IMR-90 (cell line): ENCODE measurements around the gene TSHZ3. TPM values are rescaled to one million over a fixed set of nuclear protein-coding genes. Genes with fewer than 3 reads are reported as not detected.

Experiments used
- ATAC-seq: fragments of 200-7000 bp; cut with Tn5 transposase; 2 replicates; pipeline ENCODE4 v1.9.1; 2020; ENCODE audit warnings: low read depth, mild to moderate bottlenecking, moderate library complexity
- BruUV-seq: library from RNA; stranded (reverse); fragments of 400-500 nt; replicated peaks from 2 replicates; lab custom pipeline; 2021; lab: Mats Ljungman, UMichigan
- CTCF ChIA-PET: fragments of 300-600 bp; formaldehyde crosslinking; extraction: SDS; loops from one replicate; lab custom pipeline; 2021; ENCODE audit warnings: antibody characterized with exemption; lab: Yijun Ruan, JAX
- POLR2A ChIA-PET: fragments of 300-600 bp; sonication (Branson Sonifier 250); formaldehyde crosslinking; loops from one replicate; lab custom pipeline; 2022; ENCODE audit warnings: antibody characterized with exemption; ENCODE audit not compliant: unreplicated experiment; lab: Charles Lee
- DNase-seq: peaks from one replicate; pipeline ENCODE4 v3.0.0; 2013
- H2AFZ ChIP-seq: replicated peaks from 2 replicates; pipeline ENCODE3; 2013; ENCODE audit warnings: low read length, mild to moderate bottlenecking; ENCODE audit not compliant: poor library complexity
- H2AK5ac ChIP-seq: 2 replicates; pipeline ENCODE4 v1.6.1; 2013; ENCODE audit warnings: low read depth, low read length, inconsistent platforms
- H2AK9ac ChIP-seq: replicated peaks from 2 replicates; pipeline ENCODE3; 2013; ENCODE audit warnings: mild to moderate bottlenecking, low read depth, low read length, moderate library complexity; ENCODE audit not compliant: poor library complexity
- H2BK120ac ChIP-seq: 2 replicates; pipeline ENCODE4 v1.6.1; 2013; ENCODE audit warnings: low read depth, low read length, inconsistent platforms
- H2BK15ac ChIP-seq: 3 replicates; pipeline ENCODE4 v1.6.1; 2013; ENCODE audit warnings: low read depth, low read length, inconsistent platforms
- H2BK20ac ChIP-seq: 2 replicates; pipeline ENCODE4 v1.6.1; 2013; ENCODE audit warnings: low read depth, mild to moderate bottlenecking, inconsistent platforms, low read length, moderate library complexity
- H2BK5ac ChIP-seq: 2 replicates; pipeline ENCODE4 v1.6.1; 2013; ENCODE audit warnings: mild to moderate bottlenecking, low read depth, low read length, inconsistent platforms; ENCODE audit not compliant: poor library complexity, severe bottlenecking
- H3K14ac ChIP-seq: replicated peaks from 2 replicates; pipeline ENCODE4 v1.6.1; 2013; ENCODE audit warnings: low read depth, low read length, inconsistent platforms
- H3K18ac ChIP-seq: 2 replicates; pipeline ENCODE4 v1.6.1; 2013; ENCODE audit warnings: low read depth, low read length, control low read depth
- H3K23ac ChIP-seq: 2 replicates; pipeline ENCODE4 v1.6.1; 2013; ENCODE audit warnings: low read depth, low read length, inconsistent platforms
- H3K27ac ChIP-seq: 2 replicates; pipeline ENCODE4 v1.5.1; 2013; ENCODE audit warnings: mild to moderate bottlenecking, control low read depth, low read length; ENCODE audit not compliant: insufficient read depth
- H3K27me3 ChIP-seq: 2 replicates; pipeline ENCODE4 v1.6.1; 2013; ENCODE audit warnings: low read length; ENCODE audit not compliant: control insufficient read depth, insufficient read depth
- H3K36me3 ChIP-seq: 2 replicates; pipeline ENCODE4 v1.6.1; 2013; ENCODE audit warnings: low read length, mixed read lengths; ENCODE audit not compliant: control insufficient read depth, insufficient read depth
- H3K4ac ChIP-seq: 2 replicates; pipeline ENCODE4 v1.6.1; 2013; ENCODE audit warnings: low read depth, low read length, inconsistent platforms
- H3K4me1 ChIP-seq: 2 replicates; pipeline ENCODE4 v1.6.1; 2013; ENCODE audit warnings: low read length, mixed read lengths; ENCODE audit not compliant: control insufficient read depth, insufficient read depth
- H3K4me2 ChIP-seq: 2 replicates; pipeline ENCODE4 v1.6.1; 2013; ENCODE audit warnings: low read depth, mild to moderate bottlenecking, control low read depth, low read length, moderate library complexity
- H3K4me3 ChIP-seq: 2 replicates; pipeline ENCODE4 v1.5.1; 2013; ENCODE audit warnings: low read depth, mild to moderate bottlenecking, control low read depth, low read length, moderate library complexity; ENCODE audit not compliant: insufficient read depth
- H3K56ac ChIP-seq: 2 replicates; pipeline ENCODE4 v1.6.1; 2013; ENCODE audit warnings: low read length, inconsistent platforms; ENCODE audit not compliant: insufficient read depth; ENCODE audit errors: extremely low read depth
- H3K79me1 ChIP-seq, 2 experiments: 2 replicates each; pipeline ENCODE4 v1.6.1; 2013; ENCODE audit warnings: low read length in 2 of 2, inconsistent platforms in 1 of 2, low read depth in 1 of 2
- H3K9ac ChIP-seq: 2 replicates; pipeline ENCODE4 v1.6.1; 2013; ENCODE audit warnings: low read depth, low read length, control low read depth
- H3K9me1 ChIP-seq: 2 replicates; pipeline ENCODE4 v1.6.1; 2013; ENCODE audit warnings: low read length, inconsistent platforms; ENCODE audit not compliant: insufficient read depth
- H3K9me3 ChIP-seq: 2 replicates; pipeline ENCODE4 v1.6.1; 2013; ENCODE audit warnings: low read length; ENCODE audit not compliant: control insufficient read depth, insufficient read depth
- H4K20me1 ChIP-seq: 2 replicates; pipeline ENCODE4 v1.6.1; 2013; ENCODE audit warnings: low read length, inconsistent platforms; ENCODE audit not compliant: insufficient read depth
- H4K5ac ChIP-seq: 2 replicates; pipeline ENCODE4 v1.6.1; 2013; ENCODE audit warnings: mild to moderate bottlenecking, low read depth, low read length, control low read depth
- H4K8ac ChIP-seq, 2 experiments: 2 replicates each; pipeline ENCODE4 v1.6.1; 2013; ENCODE audit warnings: low read depth in 2 of 2, low read length in 2 of 2, control low read depth in 1 of 2, inconsistent platforms in 1 of 2
- H4K91ac ChIP-seq: 2 replicates; pipeline ENCODE4 v1.6.1; 2013; ENCODE audit warnings: low read depth, low read length, inconsistent platforms; ENCODE audit not compliant: insufficient read depth
- BHLHE40 ChIP-seq: fragments of 150-350 bp; IDR thresholded peaks from 2 replicates; pipeline ENCODE4 v1.6.1; 2016; ENCODE audit warnings: mild to moderate bottlenecking, low read depth, low read length
- CEBPB ChIP-seq: IDR thresholded peaks from 2 replicates; pipeline ENCODE4 v1.6.1; 2012; ENCODE audit warnings: low read depth, low read length, improper control_type of control experiment
- CHD1 ChIP-seq: IDR thresholded peaks from 2 replicates; pipeline ENCODE4 v1.6.1; 2012; ENCODE audit warnings: low read depth, low read length, improper control_type of control experiment
- CTCF ChIP-seq: conservative IDR thresholded peaks from 2 replicates; pipeline ENCODE4 v1.5.1; 2012; ENCODE audit warnings: mild to moderate bottlenecking, low read depth, low read length, improper control_type of control experiment
- FOS ChIP-seq: fragments of 150-350 bp; IDR thresholded peaks from 2 replicates; pipeline ENCODE4 v1.6.1; 2016; ENCODE audit warnings: low read depth, low read length
- MAFK ChIP-seq: IDR thresholded peaks from 2 replicates; pipeline ENCODE4 v1.6.1; 2012; ENCODE audit warnings: low read depth, low read length, improper control_type of control experiment
- MAZ ChIP-seq: IDR thresholded peaks from 2 replicates; pipeline ENCODE4 v1.6.1; 2012; ENCODE audit warnings: low read depth, mild to moderate bottlenecking, low read length, improper control_type of control experiment, moderate library complexity, borderline replicate concordance
- MXI1 ChIP-seq: IDR thresholded peaks from 2 replicates; pipeline ENCODE4 v1.6.1; 2012; ENCODE audit warnings: low read depth, mild to moderate bottlenecking, low read length, moderate library complexity, borderline replicate concordance
- NFE2L2 ChIP-seq: fragments of 150-350 bp; IDR thresholded peaks from 2 replicates; pipeline ENCODE4 v1.6.1; 2016; ENCODE audit warnings: low read depth, mild to moderate bottlenecking, low read length
- POLR2A ChIP-seq: IDR thresholded peaks from 2 replicates; pipeline ENCODE4 v1.6.1; 2012; ENCODE audit warnings: mild to moderate bottlenecking, low read depth, low read length
- RAD21 ChIP-seq: IDR thresholded peaks from 2 replicates; pipeline ENCODE4 v1.6.1; 2012; ENCODE audit warnings: low read length, improper control_type of control experiment
- RCOR1 ChIP-seq: IDR thresholded peaks from 2 replicates; pipeline ENCODE4 v1.6.1; 2012; ENCODE audit warnings: mild to moderate bottlenecking, low read length, improper control_type of control experiment; ENCODE audit not compliant: insufficient replicate concordance
- RFX5 ChIP-seq: IDR thresholded peaks from 2 replicates; pipeline ENCODE4 v1.8.0; 2012; ENCODE audit warnings: low read depth, mild to moderate bottlenecking, low read length, moderate library complexity
- SMC3 ChIP-seq: fragments of 150-350 bp; IDR thresholded peaks from 2 replicates; pipeline ENCODE4 v1.6.1; 2016; ENCODE audit warnings: low read depth, mild to moderate bottlenecking, antibody characterized with exemption, low read length, moderate library complexity
- WGBS, 2 experiments: methylation state at CpG; one replicate each; pipeline versions ENCODE4 v1.1.5 to v1.1.7; 2013; ENCODE audit warnings: missing lambda C conversion rate in 2 of 2; ENCODE audit not compliant: insufficient read length in 1 of 2; ENCODE audit errors: extremely low coverage in 2 of 2; 5-methylcytosine and 5-hydroxymethylcytosine counted together
- dilution Hi-C: fragments of 300-500 bp; cut with HindIII; formaldehyde crosslinking; loops from one replicate; pipeline ENCODE4 v1.14.3; 2018; ENCODE audit warnings: low sequenced_read_pairs; ENCODE audit not compliant: unreplicated experiment
- in situ Hi-C: fragments of 300-500 bp; cut with MboI; formaldehyde crosslinking; loops from 3 replicates; pipeline ENCODE4 v1.14.3; 2019; ENCODE audit warnings: low sequenced_read_pairs, inconsistent platforms, mixed read lengths
- intact Hi-C: fragments of 100-400 bp; cut with micrococcal nuclease; formaldehyde crosslinking; loops from 2 replicates; pipeline ENCODE4 v1.10.0; 2022
- polyA plus RNA-seq, 3 experiments: library from polyadenylated mRNA; depleted of rRNA; stranded (reverse); fragments of >200 nt; gene quantifications; 2 replicates each; pipeline ENCODE4 v1.2.3, GENCODE V29; 2012; ENCODE audit warnings: low replicate concordance in 1 of 3
- total RNA-seq: library from RNA; depleted of rRNA; stranded (reverse); fragments of >200 nt; gene quantifications from 2 replicates; pipeline ENCODE4 v1.2.3, GENCODE V29; 2012
- TF ChIP-seq, protein P1 (sequence below): fragments of 150-350 bp; IDR thresholded peaks from 2 replicates; pipeline ENCODE4 v1.6.1; 2017; ENCODE audit warnings: mild to moderate bottlenecking, antibody characterized with exemption, low read length, low read depth
- TF ChIP-seq, protein P2 (sequence below): fragments of 150-350 bp; IDR thresholded peaks from 2 replicates; pipeline ENCODE4 v1.6.1; 2016; ENCODE audit warnings: low read depth, mild to moderate bottlenecking, low read length, moderate library complexity, borderline replicate concordance

Gene TSHZ3
- total and polyA plus RNA-seq, 2 of the 4 experiments (the other 2 are of a cell fraction) = 8.1 to 13.0 TPM

DNA sequence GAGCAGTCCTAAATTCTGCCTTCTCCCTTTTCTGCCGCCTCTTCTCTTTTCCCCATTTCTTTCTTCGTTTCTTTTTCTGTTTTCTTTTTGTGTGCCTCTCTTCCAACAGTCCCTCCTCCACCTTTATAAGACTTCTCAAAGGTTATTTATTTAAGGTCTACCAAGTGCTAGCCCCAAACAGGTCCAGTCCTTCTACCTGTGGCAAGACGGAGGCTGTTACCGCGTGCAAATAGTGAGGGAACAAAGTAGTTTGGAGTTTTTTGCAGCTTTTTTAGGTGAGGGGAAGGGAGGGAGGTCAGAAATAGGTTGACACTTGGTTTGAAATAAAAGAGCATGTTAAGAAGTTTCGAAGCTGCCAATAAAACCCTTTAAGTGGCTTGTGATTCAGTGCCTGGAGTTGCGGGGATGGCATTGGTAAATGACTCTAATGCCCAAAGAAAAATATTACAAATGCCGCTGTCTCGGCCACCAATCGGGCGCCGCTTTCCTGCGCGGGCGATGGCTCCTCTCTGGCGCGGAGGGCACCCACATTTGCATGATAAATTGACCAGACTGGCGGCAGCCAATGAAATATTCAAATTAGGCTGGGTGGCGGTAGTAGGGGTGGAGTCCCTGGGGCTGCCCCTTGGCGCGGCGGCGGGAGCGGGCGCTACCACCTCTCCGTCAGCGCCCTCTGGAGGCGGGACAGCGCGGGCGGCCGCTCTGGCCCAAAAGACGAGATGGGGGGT is 7.5 kb upstream of the TSHZ3 start:
- H3K18ac ChIP-seq = no peak overlapping the region
- H2AFZ ChIP-seq = no peak overlapping the region
- no peak overlapping the region for H4K8ac ChIP-seq
- H3K14ac ChIP-seq = no peak overlapping the region
- no peak overlapping the region for H3K27ac ChIP-seq
- CTCF ChIA-PET = interaction anchor here (0.7 kb wide), 1 partner anchor 36 kb away, joined by 3 read pairs; no protein-coding TSS in a partner anchor
- WGBS, 2 experiments = 79% methylated on average over 17 of the region's 33 CpGs; no CpG with 5 or more reads in 1 of the 2 experiments
- no peak overlapping the region for H3K23ac ChIP-seq
- no peaks in the 10 kb centered on the region; the same call in 1 of the 2 replicates for H4K20me1 ChIP-seq
- H3K27me3 ChIP-seq = no peaks in the 10 kb centered on the region
- dilution Hi-C loops = no loop called here
- H3K56ac ChIP-seq = no peak overlapping the region
- TF ChIP-seq MXI1 (no peak), RAD21 (no peak), RFX5 (no peak), MAZ (no peak), NFE2L2 (no peak), CTCF (no peak), BHLHE40 (no peak), RCOR1 (no peak), CHD1 (no peak), MAFK (no peak), SMC3 (no peak), FOS (no peak), POLR2A (no peak), CEBPB (no peak)
- TF ChIP-seq, protein P1, sequence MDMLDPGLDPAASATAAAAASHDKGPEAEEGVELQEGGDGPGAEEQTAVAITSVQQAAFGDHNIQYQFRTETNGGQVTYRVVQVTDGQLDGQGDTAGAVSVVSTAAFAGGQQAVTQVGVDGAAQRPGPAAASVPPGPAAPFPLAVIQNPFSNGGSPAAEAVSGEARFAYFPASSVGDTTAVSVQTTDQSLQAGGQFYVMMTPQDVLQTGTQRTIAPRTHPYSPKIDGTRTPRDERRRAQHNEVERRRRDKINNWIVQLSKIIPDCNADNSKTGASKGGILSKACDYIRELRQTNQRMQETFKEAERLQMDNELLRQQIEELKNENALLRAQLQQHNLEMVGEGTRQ = no peak
- TF ChIP-seq, protein P2, sequence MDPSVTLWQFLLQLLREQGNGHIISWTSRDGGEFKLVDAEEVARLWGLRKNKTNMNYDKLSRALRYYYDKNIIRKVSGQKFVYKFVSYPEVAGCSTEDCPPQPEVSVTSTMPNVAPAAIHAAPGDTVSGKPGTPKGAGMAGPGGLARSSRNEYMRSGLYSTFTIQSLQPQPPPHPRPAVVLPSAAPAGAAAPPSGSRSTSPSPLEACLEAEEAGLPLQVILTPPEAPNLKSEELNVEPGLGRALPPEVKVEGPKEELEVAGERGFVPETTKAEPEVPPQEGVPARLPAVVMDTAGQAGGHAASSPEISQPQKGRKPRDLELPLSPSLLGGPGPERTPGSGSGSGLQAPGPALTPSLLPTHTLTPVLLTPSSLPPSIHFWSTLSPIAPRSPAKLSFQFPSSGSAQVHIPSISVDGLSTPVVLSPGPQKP = no peak
- H3K4me3 ChIP-seq = no peak overlapping the region
- no peak overlapping the region for H2BK20ac ChIP-seq
- POLR2A ChIA-PET = no interaction called here
- H2BK5ac ChIP-seq = no peak overlapping the region
- peaks cover 8% of the 10 kb centered on the region for H3K9me1 ChIP-seq
- in situ Hi-C loops = no loop called here
- no peak overlapping the region for H2AK9ac ChIP-seq
- no peak for ATAC-seq
- BruUV-seq = no TSS peak
- H3K79me1 ChIP-seq = peaks cover 30 to 39% of the 10 kb centered on the region in 2 experiments
- H3K9ac ChIP-seq = no peak overlapping the region
- H4K91ac ChIP-seq = no peak overlapping the region
- no peak overlapping the region for H2BK15ac ChIP-seq
- no peak overlapping the region for H3K4me2 ChIP-seq
- no peak for DNase-seq
- intact Hi-C loops = no loop called here
- H3K36me3 ChIP-seq = no peaks in the 10 kb centered on the region
- no peak overlapping the region for H2AK5ac ChIP-seq
- no peak overlapping the region for H3K4ac ChIP-seq
- H3K4me1 ChIP-seq = peaks cover 9% of the 10 kb centered on the region
- H2BK120ac ChIP-seq = no peak overlapping the region
- no peak overlapping the region for H4K5ac ChIP-seq
- no peaks in the 10 kb centered on the region for H3K9me3 ChIP-seq
